ENCODE results near the gene MPST.

DNA sequence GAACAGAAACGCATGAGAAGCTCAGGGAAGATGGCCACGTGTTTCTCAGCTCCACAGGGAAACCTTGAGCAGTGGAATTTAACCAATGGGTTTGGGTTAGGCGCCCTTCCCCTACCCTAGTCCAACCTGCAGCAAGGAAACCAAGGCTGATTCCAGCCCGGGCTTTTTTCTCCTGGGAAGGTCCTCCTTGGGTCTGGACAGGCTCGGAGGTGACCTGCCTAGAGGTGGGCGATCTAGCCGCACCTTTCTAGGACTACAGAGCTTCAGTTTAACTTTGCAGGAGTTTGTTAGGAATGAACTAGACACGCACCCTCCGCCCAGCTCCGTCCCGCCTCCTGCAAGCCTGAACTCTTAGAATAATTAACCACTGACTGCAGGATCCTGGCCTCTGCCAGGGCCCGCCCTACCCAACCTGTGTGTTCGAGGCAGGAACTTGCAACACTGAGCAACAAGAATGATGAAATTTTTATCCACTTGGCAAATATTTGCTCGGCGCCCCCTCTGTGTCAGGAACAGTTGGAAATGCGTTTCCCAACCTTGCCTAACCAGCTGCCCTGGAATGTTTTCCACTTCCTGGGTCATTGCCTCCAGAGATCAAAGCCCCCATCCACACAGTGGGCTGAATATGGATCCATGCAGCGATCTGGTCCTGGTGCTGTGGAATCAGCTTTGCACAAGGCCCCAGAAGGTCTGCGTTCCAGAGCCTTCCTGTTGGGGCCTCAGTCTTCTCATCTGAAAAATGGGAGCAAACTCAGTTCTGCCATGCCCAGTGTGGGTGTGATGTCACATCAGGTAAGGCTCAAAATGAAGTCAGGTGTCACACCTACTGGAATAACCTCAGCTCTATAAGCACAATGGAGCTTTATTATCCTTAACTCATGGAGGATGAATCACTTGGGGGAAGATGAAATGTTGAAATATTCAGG lies 13.3 kb downstream of the MPST start:
- TF ChIP-seq, protein P1, sequence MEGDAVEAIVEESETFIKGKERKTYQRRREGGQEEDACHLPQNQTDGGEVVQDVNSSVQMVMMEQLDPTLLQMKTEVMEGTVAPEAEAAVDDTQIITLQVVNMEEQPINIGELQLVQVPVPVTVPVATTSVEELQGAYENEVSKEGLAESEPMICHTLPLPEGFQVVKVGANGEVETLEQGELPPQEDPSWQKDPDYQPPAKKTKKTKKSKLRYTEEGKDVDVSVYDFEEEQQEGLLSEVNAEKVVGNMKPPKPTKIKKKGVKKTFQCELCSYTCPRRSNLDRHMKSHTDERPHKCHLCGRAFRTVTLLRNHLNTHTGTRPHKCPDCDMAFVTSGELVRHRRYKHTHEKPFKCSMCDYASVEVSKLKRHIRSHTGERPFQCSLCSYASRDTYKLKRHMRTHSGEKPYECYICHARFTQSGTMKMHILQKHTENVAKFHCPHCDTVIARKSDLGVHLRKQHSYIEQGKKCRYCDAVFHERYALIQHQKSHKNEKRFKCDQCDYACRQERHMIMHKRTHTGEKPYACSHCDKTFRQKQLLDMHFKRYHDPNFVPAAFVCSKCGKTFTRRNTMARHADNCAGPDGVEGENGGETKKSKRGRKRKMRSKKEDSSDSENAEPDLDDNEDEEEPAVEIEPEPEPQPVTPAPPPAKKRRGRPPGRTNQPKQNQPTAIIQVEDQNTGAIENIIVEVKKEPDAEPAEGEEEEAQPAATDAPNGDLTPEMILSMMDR (tag by site-specific recombination; IDR thresholded peaks at IDR 0.05), result no peak
- TF ChIP-seq, protein P2, sequence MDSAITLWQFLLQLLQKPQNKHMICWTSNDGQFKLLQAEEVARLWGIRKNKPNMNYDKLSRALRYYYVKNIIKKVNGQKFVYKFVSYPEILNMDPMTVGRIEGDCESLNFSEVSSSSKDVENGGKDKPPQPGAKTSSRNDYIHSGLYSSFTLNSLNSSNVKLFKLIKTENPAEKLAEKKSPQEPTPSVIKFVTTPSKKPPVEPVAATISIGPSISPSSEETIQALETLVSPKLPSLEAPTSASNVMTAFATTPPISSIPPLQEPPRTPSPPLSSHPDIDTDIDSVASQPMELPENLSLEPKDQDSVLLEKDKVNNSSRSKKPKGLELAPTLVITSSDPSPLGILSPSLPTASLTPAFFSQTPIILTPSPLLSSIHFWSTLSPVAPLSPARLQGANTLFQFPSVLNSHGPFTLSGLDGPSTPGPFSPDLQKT (IDR thresholded peaks at IDR 0.05; ENCODE audit: borderline replicate concordance, low read depth, low read length), result no peak
- TF ChIP-seq ZNF544 (tag by site-specific recombination; IDR thresholded peaks at IDR 0.05) (no peak), ZBTB20 (tag by site-specific recombination; IDR thresholded peaks at IDR 0.05) (no peak), RBAK (tag by site-specific recombination; IDR thresholded peaks at IDR 0.05) (no peak), ZNF274 (IDR thresholded peaks at IDR 0.05; ENCODE audit: low read length) (no peak), ZNF274 (tag by site-specific recombination; IDR thresholded peaks at IDR 0.05; ENCODE audit: borderline replicate concordance) (no peak), ZFP37 (tag by site-specific recombination; IDR thresholded peaks at IDR 0.05) (no peak), ZBTB1 (tag by site-specific recombination; IDR thresholded peaks at IDR 0.05) (no peak), ZNF558 (tag by site-specific recombination; IDR thresholded peaks at IDR 0.05) (no peak), ZFP3 (tag by site-specific recombination; IDR thresholded peaks at IDR 0.05; ENCODE audit: low read depth) (no peak), ZNF610 (tag by site-specific recombination; IDR thresholded peaks at IDR 0.05; ENCODE audit: borderline replicate concordance) (no peak), KLF9 (tag by site-specific recombination; IDR thresholded peaks at IDR 0.05; ENCODE audit: low read depth) (no peak)
